Measurements from ENCODE around the gene TBC1D8.

Gene TBC1D8

GRCh38 chr2:100998235-100998573, 153.0 kb downstream of the TBC1D8 start:
- DNase-seq (ENCODE audit: low read depth) = no peak

- no peak for DNase-seq (ENCODE audit: low read depth)
Observed at GRCh38 chr2:100997509-100998234, 153.5 kb downstream of the TBC1D8 start.

GRCh38 chr2:100995309-100996075, 155.7 kb downstream of the TBC1D8 start:
- no peak for DNase-seq (ENCODE audit: low read depth)

GRCh38 chr2:100993294-100993693, 157.9 kb downstream of the TBC1D8 start:
- DNase-seq (ENCODE audit: low read depth) = no peak

- DNase-seq (ENCODE audit: low read depth) = no peak
Observed at GRCh38 chr2:100992262-100992661, 158.9 kb downstream of the TBC1D8 start.

GRCh38 chr2:100991404-100991773, 159.8 kb downstream of the TBC1D8 start:
- DNase-seq (ENCODE audit: low read depth) = no peak

GRCh38 chr2:100990650-100991403, 160.4 kb downstream of the TBC1D8 start:
- DNase-seq (ENCODE audit: low read depth) = no peak

GRCh38 chr2:100990166-100990565, 161.0 kb downstream of the TBC1D8 start:
- no peak for DNase-seq (ENCODE audit: low read depth)

- no peak for DNase-seq (ENCODE audit: low read depth)
Observed at GRCh38 chr2:100989666-100990065, 161.5 kb downstream of the TBC1D8 start.

GRCh38 chr2:100988630-100989417, 162.4 kb downstream of the TBC1D8 start:
- no peak for DNase-seq (ENCODE audit: low read depth)

GRCh38 chr2:100987974-100988373, 163.2 kb downstream of the TBC1D8 start:
- DNase-seq (ENCODE audit: low read depth) = no peak

GRCh38 chr2:100987536-100987935, 163.6 kb downstream of the TBC1D8 start:
- DNase-seq (ENCODE audit: low read depth) = no peak

- no peak for DNase-seq (ENCODE audit: low read depth)
Observed at GRCh38 chr2:100986157-100986556, 165.0 kb downstream of the TBC1D8 start.

GRCh38 chr2:100984892-100985307, 166.3 kb downstream of the TBC1D8 start:
- DNase-seq (ENCODE audit: low read depth) = peak; percentile 60

- DNase-seq (ENCODE audit: low read depth) = no peak
Observed at GRCh38 chr2:100983684-100984310, 167.4 kb downstream of the TBC1D8 start.

GRCh38 chr2:100983201-100983600, 168.0 kb downstream of the TBC1D8 start:
- DNase-seq (ENCODE audit: low read depth) = no peak

GRCh38 chr2:100982431-100982861, 168.7 kb downstream of the TBC1D8 start:
- DNase-seq (ENCODE audit: low read depth) = no peak

GRCh38 chr2:100981011-100981410, 170.2 kb downstream of the TBC1D8 start:
- no peak for DNase-seq (ENCODE audit: low read depth)

- DNase-seq (ENCODE audit: low read depth) = no peak
Observed at GRCh38 chr2:100980046-100980445, 171.1 kb downstream of the TBC1D8 start.

- no peak for DNase-seq (ENCODE audit: low read depth)
Observed at GRCh38 chr2:100978582-100979191, 172.5 kb downstream of the TBC1D8 start.

GRCh38 chr2:100977511-100977910, 173.7 kb downstream of the TBC1D8 start:
- no peak for DNase-seq (ENCODE audit: low read depth)

Measured in stimulated activated CD8-positive, alpha-beta memory T cell treated with anti-CD3 and anti-CD28 coated beads, Interleukin-4, amount 100 ng/mL, for 24 hours (primary cell).